GM18868 (cell line): ENCODE results near the gene TMX2.
"Not testable (repeated sequence)": the region's sequence is repeated elsewhere in the genome, so short reads cannot be mapped to it uniquely, and the experiment has no call there.

Experiments
- ATAC-seq: cut with Tn5 transposase; IDR thresholded peaks from one replicate; pipeline ENCODE4 v1.9.1; 2021; ENCODE audit warnings: mild to moderate bottlenecking, moderate library complexity; ENCODE audit not compliant: unreplicated experiment

Gene TMX2

GRCh38 chr11:57712256-57713150 is at the start of gene TMX2:
Gene TMX2, plus strand, starts transcription at chr11:57712593. Its CDS starts 26 bp downstream, at chr11:57712619.
- peak; percentile 93 for ATAC-seq

GRCh38 chr11:57662893-57663292 is 49.5 kb upstream of the TMX2 start:
- no peak for ATAC-seq

DNA sequence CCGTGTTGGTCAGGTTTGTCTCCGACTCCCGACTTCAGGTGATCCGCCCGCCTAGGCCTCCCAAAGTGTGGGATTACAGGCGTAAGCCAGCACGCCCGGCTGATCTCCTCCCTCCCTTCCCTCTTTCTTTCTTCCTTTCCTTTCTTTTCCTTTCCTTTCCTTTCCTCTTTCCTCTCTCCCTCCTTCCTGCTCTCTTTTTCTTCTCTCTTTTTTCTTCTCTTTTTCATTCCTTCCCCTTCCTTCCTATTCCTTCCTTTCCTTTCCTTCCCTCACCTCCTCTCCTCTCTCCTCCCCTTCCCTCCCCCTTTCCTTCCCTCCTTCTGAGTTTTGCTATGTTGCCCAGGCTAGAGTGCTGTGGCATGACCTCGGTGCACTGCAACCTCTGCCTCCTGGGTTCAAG is 48.4 kb upstream of the TMX2 start:
- ATAC-seq = no peak

DNA sequence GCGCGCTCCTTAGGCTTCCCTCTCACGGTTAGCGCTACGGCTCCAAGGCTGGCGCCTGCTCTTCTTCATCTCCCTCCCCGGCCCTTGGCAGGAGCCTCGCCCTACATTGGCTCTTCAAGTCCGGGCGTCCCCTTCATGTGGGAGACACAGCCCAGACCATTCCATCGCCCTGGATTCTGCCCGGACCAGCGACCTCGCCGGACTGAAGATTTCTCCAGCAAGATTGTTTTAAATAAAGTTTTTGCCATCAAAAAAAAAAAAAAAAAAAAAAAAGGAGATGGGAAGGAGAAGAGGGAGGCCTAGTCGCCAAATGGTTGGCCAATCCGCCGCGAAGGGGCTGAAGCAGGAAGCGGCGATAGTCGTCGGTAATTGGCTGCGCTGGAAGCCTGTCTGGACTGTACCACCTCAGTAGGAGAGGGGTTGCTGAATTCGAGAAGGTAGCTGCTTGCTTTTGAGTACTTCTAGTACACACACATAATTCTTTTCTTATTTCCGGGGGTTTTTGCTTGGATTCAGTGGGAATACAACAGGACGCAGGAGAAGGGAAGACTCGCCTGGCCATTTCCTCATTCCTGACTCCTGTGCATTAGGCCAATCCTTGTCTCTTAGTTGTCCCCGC is 45.2 kb upstream of the TMX2 start:
- peak; percentile 65 for ATAC-seq

DNA sequence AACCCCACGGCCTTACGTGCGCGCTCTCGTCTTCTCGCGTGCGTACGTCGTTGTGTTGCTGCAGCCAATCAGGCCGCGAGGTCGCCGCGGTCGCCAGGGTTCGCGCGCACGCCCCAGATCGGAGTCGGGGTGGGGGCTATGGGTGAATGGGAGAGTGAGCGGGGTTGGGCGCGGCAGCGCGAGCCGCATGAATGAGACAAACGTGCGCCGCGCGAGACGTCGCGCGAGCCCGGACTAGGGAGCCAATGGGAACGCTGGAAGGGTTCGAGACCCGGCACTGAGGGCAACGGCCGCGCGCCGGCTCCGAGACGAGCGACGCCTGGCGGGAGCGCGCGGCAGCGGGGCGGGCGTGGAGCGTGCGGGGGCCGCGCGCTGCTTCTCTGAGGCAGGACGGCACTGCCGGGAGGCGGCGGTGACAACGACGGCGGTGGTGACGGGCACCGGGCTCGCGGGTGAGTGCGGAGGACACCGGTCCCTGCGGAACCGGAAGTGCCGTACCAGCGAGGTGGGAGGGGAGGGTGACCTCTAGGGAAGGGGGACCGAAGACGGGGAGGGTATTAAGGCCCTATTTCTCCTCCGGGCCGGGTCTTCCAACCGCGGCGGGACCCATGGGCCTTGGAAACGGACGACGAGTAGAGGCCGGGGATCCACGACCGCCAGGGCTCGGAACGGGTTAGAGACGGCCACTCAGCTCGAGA is 44.5 kb upstream of the TMX2 start, which contains the start of gene ZDHHC5:
Gene ZDHHC5, plus strand, starts transcription at position 379 of the 698 bp plus-strand sequence. CDS start 4,977 bp downstream, outside the sequence.
- ATAC-seq = peak; percentile 86

DNA sequence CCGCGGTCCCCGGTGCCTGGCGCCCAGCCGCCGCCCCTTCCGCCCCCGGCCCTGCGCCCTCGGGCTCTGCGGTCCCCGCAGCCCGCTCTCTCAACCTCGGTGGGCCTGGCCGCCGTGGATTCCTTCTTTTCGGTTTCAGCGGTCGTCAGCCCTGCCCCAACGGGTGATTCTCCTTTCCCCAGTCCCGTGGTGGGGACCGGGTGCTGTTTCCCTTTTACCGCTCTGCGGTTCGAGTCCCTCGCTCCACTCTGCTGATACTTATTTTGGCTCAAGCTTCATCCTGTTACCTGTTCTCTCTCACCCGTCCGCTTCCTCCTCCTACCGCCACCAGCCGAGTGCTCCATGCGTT is 44.0 kb upstream of the TMX2 start:
- ATAC-seq = peak; percentile 2

DNA sequence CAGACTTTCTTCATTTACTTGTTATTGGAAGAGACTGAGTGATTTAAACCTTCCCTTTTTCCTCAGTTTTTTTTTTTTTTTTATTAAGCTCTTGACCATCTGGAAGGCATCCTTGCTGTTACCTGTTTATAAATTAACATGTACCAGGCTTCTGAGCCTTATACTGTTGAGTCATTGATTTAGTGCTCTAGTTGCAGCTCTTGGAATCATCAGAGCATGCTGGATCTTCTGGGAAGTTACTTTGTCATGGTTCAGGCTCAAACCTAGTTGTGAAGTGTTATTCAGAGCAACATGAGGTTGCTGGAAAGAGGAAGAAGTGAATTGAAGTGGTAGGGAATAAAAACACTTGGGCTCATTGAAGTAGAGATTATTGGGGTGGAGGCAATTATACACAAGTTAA is 38.1 kb upstream of the TMX2 start:
- ATAC-seq = no peak

- no peak for ATAC-seq
Measured at GRCh38 chr11:57675176-57675941, 37.0 kb upstream of the TMX2 start.

DNA sequence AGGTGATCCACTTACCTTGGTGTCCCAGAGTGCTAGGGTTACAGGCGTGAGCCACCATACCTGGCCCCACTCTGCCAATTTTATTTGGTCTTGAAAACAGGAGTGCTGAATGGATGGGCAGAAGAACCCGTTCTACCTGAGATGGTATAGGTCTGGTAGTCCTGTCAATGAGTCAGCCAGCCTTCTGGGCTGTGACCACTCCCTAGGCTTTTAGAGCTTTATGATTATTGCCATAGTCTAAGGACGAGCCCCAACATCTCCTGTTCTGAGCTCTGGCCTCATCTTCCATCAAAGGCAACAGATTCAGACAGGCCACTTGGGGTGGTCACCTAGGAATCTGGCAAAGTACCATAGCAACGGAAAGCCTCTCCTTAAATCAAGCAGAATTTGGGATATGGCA is 33.0 kb upstream of the TMX2 start:
- ATAC-seq = no peak

DNA sequence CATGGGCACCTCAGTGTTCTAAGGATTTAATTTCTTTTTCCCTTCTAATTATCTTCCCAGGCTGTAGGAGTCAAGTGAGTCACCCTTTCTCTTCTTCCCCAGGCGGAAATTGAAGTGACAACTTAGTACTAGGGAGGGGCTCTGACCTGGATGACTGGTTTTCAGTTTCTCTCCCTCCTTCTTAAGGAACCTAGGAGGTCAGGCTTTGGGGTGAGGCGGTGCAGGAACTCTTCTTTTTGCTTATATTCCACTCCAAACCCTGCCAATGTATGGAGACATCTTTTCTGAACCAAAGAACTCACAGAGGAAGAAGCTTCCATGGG is 31.9 kb upstream of the TMX2 start:
- ATAC-seq = no peak

DNA sequence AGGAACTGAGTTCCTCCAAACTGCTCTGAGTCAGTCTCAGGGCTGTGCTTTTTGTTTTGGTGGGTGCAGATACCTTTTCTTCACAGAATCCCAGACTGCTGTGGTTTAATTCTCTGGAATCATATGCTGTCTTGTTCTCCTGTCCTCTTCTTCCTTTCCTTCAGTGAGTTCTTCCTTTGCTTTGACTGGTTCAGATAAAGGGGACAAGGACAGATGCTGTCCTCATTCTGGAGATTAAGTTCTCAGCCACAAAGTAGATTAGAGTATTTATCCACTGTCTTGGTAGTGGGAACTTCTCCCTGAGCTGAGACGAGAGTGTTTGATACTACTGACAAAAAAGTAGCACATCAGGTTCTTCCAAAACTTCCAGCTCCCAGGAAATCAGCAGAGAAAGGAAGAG is 31.2 kb upstream of the TMX2 start:
- ATAC-seq = no peak

GRCh38 chr11:57690474-57690873 is 21.9 kb upstream of the TMX2 start:
- not testable (repeated sequence) for ATAC-seq

DNA sequence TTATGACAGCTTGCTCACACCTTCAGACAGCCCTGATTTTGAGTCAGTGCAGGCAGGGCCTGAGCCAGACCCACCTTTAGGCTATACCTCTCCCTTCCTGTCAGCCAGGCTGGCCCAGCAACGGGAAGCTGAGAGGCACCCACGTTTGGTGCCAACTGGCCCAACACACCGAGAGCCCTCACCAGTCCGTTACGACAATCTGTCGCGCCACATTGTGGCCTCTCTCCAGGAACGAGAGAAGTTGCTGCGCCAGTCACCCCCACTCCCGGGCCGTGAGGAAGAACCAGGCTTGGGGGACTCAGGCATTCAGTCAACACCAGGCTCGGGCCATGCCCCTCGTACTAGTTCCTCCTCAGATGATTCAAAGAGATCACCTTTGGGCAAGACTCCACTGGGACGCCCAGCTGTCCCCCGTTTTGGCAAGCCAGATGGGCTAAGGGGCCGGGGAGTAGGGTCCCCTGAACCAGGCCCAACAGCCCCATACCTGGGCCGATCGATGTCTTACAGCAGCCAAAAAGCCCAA is 13.5 kb upstream of the TMX2 start:
- no peak for ATAC-seq

DNA sequence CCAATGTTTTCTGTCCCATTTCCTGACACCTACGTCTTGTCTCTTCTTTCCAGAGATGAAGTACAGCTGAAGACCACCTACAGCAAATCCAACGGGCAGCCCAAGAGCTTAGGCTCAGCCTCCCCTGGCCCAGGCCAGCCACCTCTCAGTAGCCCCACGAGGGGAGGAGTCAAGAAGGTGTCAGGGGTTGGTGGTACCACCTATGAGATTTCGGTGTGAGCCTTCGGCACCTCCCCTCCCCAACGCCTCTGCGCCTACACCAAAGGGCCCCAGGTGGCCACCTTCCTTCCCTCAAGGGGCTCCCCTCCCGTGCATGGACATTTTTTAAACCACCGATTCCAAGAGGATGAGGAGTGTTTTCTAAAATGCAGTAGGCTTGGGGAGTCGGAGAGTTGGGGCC is 12.6 kb upstream of the TMX2 start:
- ATAC-seq = no peak

GRCh38 chr11:57700425-57700824 is 12.0 kb upstream of the TMX2 start:
- ATAC-seq = no peak

GRCh38 chr11:57703341-57703740 is 9.1 kb upstream of the TMX2 start:
- no peak for ATAC-seq

DNA sequence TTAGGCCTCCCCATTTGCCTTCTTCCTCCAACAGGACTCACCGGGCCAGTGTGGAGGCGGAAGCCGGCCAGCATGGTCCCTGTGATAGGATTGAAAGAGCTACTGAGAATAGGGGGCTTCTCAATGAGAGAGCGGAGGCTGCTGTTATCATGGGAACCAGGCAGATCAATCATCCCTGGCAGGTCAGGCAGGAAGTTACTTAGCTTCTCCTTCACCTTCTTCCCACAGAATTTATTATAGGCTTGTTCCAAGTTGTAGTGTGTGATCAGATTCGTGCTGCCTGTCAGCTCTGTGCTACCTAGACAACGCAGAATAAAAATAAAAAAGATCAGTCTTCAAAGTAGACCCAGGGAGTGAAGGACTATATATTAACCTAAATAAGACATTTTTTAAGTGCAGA is 7.5 kb upstream of the TMX2 start:
- no peak for ATAC-seq

DNA sequence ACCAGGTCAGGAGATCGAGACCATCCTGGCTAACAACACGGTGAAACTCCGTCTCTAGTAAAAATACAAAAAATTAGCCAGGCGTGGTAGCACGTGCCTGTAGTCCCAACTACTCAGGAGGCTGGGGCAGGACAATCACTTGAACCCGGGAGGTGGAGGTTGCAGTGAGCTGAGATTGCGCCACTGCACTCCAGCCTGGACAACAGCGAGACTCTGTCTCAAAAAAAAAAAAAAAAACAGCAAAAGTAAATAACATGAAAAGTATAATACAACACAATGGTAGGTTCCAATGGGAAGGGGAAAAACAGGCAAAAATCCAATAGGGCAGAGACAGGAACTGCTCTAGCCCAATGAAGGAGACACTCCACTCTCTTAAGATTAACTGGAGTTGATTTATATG is 7.0 kb upstream of the TMX2 start:
- ATAC-seq = not testable (repeated sequence)

GRCh38 chr11:57709802-57710367 is 2.5 kb upstream of the TMX2 start:
- ATAC-seq = no peak

DNA sequence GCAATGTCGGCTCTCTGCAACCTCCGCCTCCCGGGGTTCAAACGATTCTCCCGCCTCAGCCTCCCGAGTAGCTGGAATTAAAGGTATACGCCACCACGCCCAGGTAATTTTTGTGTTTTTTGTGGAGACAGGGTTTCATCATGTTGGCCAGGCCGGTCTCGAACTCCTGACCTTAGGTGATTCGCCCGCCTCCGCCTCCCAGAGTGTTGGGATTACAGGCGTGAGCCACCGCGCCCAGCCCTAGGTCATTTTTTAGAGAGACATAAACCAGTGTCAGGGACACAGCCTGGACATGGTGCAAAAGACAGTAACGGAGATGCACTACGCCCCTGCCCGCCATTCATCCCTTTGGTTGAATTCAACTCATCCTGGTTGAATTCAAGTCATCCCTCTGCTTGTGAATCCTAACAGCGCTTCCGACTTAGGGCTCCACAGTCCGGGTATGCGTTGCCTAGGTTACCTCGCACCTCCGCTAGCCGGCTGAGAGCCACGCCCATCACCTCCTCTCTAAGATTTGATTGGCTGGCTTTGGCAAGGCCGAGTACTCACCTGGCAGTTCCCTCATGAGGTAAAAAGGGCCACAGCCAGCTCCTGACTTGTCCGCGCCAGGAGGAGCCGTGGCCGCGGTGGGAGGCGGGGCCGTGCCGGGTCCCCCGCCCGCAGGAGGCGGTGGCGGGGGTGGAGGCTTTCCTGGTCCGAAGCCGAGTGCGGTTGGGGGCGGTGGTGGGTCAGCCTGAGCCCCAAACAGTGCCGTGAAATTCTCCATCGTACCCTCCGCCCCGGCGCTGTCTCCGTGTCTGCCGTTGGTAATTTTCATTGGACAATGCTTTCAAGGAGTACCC is 758 bp upstream of the TMX2 start, which contains the start of gene MED19:
Gene MED19, minus strand, starts transcription at position 802 of the 842 bp plus-strand sequence. Its CDS starts 36 bp downstream, at position 766.
- ATAC-seq = peak; percentile 41
